ENCODE measurements around the gene HTRA1. TPM values are rescaled to one million over a fixed set of nuclear protein-coding genes. Genes with fewer than 3 reads are reported as not detected.
A peak's percentile ranks its signal among the peaks of the same experiment; 100 is the strongest.

The HTRA1 gene
- total RNA-seq, 2 donors from 2014 or later, result 29.3 to 36.6 TPM

DNA sequence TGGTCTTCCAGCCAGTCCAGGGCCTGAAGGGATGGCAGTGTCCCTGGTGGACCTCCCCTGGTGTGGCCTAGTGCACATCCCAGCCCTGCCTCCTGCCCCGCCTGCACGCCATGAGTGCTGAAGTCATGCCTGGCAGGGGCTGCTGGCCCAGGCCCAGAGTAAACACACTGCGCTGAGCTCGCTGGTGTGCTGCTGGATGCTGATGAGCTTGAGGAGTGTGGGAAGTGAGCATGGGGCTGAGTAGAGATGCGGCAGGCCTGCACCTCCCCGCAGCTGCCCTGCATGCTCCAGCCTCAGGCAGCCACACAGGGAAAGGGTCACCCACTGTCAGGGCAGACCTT lies 43.2 kb downstream of the HTRA1 start:
- no peak overlapping the region for H3K4me3 ChIP-seq
- intact Hi-C loops (cut with DNase I), result no loop called here
- TF ChIP-seq POLR2A (IDR thresholded peaks at IDR 0.05), result no peak
- TF ChIP-seq, protein P1, sequence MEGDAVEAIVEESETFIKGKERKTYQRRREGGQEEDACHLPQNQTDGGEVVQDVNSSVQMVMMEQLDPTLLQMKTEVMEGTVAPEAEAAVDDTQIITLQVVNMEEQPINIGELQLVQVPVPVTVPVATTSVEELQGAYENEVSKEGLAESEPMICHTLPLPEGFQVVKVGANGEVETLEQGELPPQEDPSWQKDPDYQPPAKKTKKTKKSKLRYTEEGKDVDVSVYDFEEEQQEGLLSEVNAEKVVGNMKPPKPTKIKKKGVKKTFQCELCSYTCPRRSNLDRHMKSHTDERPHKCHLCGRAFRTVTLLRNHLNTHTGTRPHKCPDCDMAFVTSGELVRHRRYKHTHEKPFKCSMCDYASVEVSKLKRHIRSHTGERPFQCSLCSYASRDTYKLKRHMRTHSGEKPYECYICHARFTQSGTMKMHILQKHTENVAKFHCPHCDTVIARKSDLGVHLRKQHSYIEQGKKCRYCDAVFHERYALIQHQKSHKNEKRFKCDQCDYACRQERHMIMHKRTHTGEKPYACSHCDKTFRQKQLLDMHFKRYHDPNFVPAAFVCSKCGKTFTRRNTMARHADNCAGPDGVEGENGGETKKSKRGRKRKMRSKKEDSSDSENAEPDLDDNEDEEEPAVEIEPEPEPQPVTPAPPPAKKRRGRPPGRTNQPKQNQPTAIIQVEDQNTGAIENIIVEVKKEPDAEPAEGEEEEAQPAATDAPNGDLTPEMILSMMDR (IDR thresholded peaks at IDR 0.05), result no peak
- H3K27ac ChIP-seq, result peak overlapping the region in 1 of 4 donors; percentile 25
- H3K27me3 ChIP-seq, result no peaks in the 10 kb centered on the region
- 31 to 43% methylated on average over 1 to 6 of the region's 6 CpGs for WGBS, 2 donors
- H3K9me3 ChIP-seq, result no peaks in the 10 kb centered on the region
- H3K36me3 ChIP-seq (replicated peaks in 1 of 2; ENCODE audit: insufficient read depth in 1 of 2, low read depth in 2 of 2), result no peaks in the 10 kb centered on the region
- peak; percentile 79 to 91 (median 88) for DNase-seq
- peak; percentile 97 for ATAC-seq
- peaks cover 12% of the 10 kb centered on the region for H3K4me1 ChIP-seq

DNA sequence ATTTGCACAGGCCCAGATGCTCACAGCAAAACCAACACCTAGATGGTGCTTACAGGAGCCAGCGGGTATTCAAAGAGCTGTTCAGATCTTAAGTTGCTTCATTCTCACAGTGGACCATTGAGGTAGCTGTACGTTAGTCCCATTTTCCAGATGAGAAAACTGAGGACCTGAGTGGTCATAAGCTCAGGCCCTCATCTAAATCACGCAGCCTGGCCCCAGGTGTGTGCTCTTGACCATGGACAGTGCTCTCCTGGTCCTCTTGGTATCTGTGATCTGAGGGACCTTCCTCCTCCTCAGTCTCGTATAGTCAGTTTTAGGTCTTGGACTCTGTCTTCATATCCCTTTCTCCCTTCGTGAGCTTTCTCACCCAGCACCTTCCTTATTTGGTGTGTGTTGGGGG lies 43.7 kb downstream of the HTRA1 start:
- intact Hi-C loops (cut with DNase I), result no loop called here
- no peak for DNase-seq
- Histone ChIP-seq H3K27me3 (no peaks in the 10 kb centered on the region), H3K27ac (no peak overlapping the region), H3K9me3 (no peaks in the 10 kb centered on the region), H3K4me3 (no peak overlapping the region), H3K36me3 (replicated peaks in 1 of 2; ENCODE audit: insufficient read depth in 1 of 2, low read depth in 2 of 2) (no peaks in the 10 kb centered on the region), H3K4me1 (peaks cover 12% of the 10 kb centered on the region)
- no peak for ATAC-seq
- TF ChIP-seq, protein P1 (IDR thresholded peaks at IDR 0.05), result no peak
- TF ChIP-seq POLR2A (IDR thresholded peaks at IDR 0.05), result no peak
- WGBS, 2 donors, result 91 to 97% methylated on average over 5 of the region's 5 CpGs

DNA sequence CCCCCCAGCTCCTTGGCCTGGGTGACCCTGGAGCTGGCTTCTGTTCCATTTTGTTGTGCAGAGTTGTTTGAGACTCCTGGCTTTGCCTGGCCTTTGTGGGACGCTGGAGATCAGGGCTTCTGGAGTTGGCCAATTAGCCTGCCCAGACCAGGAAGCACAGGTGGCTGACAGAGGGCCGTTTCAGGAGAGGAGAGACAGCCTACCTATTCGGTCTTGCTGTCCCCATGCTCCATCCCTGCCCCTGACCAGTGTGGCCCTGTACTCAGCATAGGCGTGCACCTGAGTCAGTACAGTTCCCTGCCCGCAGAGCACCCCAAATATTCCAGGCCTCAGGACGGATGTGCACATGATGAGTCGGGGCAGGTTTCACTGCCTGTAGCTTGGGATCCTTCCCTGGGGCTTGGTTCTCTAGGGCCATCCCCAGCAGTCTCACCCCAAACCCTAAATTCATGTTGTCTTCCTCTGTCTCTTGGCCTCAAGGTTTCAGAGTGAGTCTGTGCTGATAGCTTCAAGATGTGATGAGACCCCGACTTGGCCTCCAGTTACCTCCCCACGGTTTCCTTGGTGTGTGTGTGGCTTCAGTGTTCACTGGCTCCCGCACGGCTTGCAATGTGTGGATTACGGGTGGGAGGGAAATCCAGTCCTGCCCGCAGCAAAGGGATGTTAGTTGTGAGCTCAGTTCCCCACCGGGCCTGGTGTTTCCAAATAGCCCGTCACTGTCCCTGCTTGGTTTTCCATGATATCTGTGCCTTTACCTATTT lies 44.7 kb downstream of the HTRA1 start:
- no peak for DNase-seq
- intact Hi-C loops (cut with DNase I), result no loop called here
- H3K4me1 ChIP-seq, result peaks cover 12% of the 10 kb centered on the region
- H3K36me3 ChIP-seq (replicated peaks in 1 of 2; ENCODE audit: insufficient read depth in 1 of 2, low read depth in 2 of 2), result no peaks in the 10 kb centered on the region
- H3K4me3 ChIP-seq, result no peak overlapping the region
- WGBS, 2 donors, result 92 to 93% methylated on average over 8 to 15 of the region's 15 CpGs
- ATAC-seq, result no peak
- H3K9me3 ChIP-seq, result no peaks in the 10 kb centered on the region
- H3K27me3 ChIP-seq, result no peaks in the 10 kb centered on the region
- TF ChIP-seq, protein P1 (IDR thresholded peaks at IDR 0.05), result no peak
- no peak for TF ChIP-seq POLR2A (IDR thresholded peaks at IDR 0.05)
- no peak overlapping the region for H3K27ac ChIP-seq

DNA sequence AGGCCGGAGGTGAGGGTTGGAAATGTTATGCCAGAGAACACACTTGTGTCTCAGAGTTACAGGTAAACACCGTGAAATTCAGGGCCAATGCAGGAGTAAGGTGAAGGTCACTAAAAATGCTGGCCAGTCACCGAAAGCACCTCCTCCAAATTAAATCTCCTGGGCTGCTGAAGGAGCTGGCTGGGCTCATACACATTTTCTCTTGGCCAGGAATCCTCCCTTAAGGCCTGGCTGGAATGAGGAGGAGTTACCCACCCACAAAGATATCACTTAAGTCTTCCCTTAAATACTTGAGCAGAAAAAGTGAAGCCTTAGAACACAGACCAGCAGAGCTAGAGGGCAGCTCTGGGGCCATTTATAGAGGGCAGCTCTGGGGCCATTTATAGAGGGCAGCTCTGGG lies 46.3 kb downstream of the HTRA1 start:
- intact Hi-C loops (cut with DNase I), result no loop called here
- ATAC-seq, result no peak
- Histone ChIP-seq H3K9me3 (no peaks in the 10 kb centered on the region), H3K27ac (no peak overlapping the region), H3K4me1 (peaks cover 12% of the 10 kb centered on the region), H3K4me3 (no peak overlapping the region), H3K27me3 (no peaks in the 10 kb centered on the region), H3K36me3 (replicated peaks in 1 of 2; ENCODE audit: insufficient read depth in 1 of 2, low read depth in 2 of 2) (no peaks in the 10 kb centered on the region)
- 90 to 96% methylated on average over 3 of the region's 3 CpGs for WGBS, 2 donors
- DNase-seq, result no peak
- TF ChIP-seq, protein P1 (IDR thresholded peaks at IDR 0.05), result no peak
- TF ChIP-seq POLR2A (IDR thresholded peaks at IDR 0.05), result no peak

DNA sequence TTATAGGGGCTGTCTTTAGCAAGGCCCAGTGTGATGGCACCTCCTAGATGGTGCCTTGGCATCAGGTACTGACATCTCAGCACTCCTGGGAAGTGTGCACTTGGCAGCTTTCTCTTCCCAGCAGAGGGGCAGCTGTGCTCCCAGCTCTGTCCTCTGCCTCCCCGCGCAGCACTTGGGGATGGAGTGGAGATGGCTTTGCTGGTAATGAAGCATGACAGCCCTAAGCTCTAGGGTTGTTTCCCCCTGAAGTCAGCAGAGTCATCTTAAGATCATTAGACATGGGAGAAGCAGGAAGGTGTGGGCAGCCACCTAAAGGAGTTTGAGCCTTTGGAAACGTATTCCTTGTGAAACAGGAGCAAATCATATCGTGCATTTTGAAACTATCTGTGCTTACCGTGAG lies 46.7 kb downstream of the HTRA1 start:
- Histone ChIP-seq H3K27me3 (no peaks in the 10 kb centered on the region), H3K4me3 (no peak overlapping the region), H3K27ac (no peak overlapping the region), H3K9me3 (no peaks in the 10 kb centered on the region), H3K4me1 (peaks cover 12% of the 10 kb centered on the region), H3K36me3 (replicated peaks in 1 of 2; ENCODE audit: insufficient read depth in 1 of 2, low read depth in 2 of 2) (no peaks in the 10 kb centered on the region)
- no peak for DNase-seq
- ATAC-seq, result no peak
- no peak for TF ChIP-seq POLR2A (IDR thresholded peaks at IDR 0.05)
- TF ChIP-seq, protein P1 (IDR thresholded peaks at IDR 0.05), result no peak
- 84 to 85% methylated on average over 5 of the region's 5 CpGs for WGBS, 2 donors
- intact Hi-C loops (cut with DNase I), result no loop called here
